HG03103 (cell line): Measurements from ENCODE around the gene ZFAND2B.
A peak's percentile ranks its signal among the peaks of the same experiment; 100 is the strongest.
"Not testable (repeated sequence)": the region's sequence is repeated elsewhere in the genome, so short reads cannot be mapped to it uniquely, and the experiment has no call there.

Experiments
- ATAC-seq: cut with Tn5 transposase; IDR thresholded peaks from one replicate; pipeline ENCODE4 v1.9.1; 2021; ENCODE audit warnings: low read depth; ENCODE audit not compliant: unreplicated experiment

Gene ZFAND2B

DNA sequence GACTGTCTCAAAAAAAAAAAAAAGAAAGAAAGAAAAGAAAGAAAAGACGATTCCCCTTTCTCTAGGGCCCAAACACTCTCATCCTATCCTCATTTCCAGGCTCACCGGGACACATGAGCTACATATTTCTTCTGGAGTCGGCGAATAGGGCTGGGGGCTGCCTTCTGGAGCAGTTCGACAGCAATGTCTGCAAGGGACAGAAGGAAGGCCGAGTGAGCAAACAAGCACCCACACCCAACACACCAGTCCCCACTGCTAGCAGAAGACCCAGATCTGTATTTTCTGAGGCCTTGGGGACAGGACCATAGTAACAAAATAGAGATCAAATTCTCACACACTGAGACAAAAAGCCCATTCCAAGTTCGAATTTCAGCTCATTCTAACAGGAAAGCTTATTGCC, 31.1 kb upstream of the ZFAND2B start:
- no peak for ATAC-seq

DNA sequence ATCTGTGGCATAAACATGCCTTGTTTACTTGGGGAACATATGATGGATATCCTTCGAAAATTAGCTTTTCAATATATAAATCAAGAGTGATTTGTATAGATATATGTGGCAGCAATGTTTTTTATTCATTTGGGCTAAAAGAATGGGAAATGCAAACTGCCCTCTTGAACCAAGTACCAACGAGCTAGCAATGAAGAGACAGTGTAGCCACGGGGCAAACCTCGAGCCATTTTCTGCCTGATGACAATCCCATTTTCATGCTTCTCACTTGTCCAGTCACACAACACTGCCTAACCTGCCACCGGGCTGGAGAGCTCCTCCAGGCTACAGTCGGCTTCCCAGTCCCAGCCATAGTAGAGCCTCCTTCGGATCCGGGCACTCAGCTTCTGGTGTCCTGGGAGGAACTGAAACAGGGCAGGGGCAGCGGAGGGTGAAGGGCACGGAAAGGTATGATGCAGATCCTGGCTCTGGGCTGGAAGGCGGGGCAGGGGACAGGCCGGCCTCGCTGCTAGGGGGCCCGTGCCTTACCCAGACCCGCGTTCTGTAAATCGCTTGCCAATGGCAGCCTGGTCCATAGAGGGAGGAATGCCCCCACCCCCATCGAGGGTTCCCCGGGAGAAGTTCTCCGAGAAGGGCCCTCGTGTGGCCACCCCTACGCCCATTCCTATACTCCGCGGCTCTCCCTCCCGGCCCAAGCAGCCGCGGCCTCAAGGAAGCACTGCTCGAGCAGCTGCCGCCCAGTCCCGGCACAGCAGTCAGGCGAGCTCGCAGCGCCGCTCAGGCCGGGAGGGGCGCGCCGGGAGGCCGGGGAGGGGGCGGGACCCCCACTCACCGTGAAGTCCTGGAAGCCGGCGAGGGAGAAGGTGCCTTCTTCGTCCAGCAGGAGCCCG, 30.4 kb upstream of the ZFAND2B start:
- ATAC-seq = peak; percentile 16

DNA sequence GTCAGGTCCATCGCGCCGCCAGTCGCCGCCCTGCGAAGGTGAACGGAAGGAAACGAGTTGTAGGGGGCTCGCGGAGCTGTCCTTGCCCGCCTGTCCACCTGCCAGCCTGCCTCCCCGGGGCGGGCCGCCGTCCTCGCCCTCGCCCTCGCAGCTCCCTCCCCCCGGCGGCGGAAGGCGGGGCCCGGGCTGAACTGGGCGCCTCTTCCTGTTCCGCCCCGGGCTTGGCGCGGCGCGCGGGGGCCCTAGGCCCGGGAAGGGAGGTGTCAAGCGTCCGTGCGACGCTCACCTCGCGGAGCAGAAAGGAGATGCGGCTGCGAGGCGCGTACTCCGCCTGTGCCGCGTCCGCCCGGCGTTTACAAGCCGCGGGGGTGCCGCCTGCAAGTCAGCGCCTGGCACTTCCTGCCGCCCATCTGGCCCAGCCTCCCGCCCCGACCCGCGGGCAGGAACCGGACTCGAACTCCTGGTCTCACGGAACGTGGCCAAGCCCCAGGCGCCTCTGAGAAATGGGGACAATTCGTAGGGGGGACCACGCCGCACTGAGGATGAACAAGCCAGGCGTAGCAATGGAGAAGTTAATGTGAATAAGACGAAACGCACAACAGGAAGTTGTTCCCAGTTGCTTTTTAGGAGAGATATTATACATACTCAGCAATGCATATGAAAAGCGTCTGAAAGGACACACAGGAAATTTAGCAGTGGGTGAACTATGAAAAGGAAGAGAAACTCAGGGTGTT, 29.6 kb upstream of the ZFAND2B start, which contains the start of gene CNPPD1:
Gene CNPPD1, minus strand, starts transcription at position 108 of the 734 bp plus-strand sequence. Its CDS starts 97 bp downstream, at position 11.
- ATAC-seq = peak; percentile 67

DNA sequence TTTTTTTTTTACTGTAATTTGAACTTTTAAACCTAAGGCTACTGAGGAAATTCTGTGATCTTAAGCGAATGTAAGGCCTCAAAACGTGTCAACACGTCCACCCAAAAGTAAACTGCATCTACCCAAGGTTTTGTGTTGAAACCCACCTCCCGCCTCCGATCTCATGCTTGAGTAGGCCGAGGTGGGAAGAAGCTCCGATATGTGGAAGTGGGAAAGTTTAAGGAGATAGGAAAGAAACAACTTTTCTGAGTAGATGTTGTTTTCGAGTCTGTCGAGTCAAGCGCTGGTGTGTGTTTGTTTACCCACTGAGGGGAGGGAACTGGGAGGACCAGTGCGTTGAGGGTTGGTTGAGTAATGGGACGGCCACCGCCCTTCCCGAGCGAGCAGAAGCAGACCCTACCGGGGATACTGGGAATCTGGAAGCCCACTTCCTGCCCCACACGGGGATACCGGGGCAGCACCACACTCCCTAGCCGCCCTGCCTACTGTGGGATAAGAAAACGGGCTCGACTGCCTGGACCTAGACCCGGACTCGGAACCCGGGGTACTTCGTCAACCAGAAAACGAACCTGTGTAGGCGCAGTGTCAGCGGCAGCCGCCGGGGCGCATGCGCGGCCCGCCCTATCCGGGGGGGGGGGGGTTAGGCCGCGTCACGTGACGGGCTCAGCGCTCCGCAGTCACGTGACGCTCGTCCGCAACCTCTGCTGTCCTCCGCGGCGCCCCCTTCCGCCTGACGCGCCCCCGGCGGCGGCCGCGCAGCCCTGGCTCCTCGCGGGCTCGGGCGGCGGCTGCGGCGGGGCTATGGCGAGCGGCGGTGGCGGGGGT, 28.8 kb upstream of the ZFAND2B start, which contains the start of gene RETREG2:
Gene RETREG2, plus strand, starts transcription at position 724 of the 825 bp plus-strand sequence. Its CDS starts 78 bp downstream, at position 802.
- peak; percentile 33 for ATAC-seq

DNA sequence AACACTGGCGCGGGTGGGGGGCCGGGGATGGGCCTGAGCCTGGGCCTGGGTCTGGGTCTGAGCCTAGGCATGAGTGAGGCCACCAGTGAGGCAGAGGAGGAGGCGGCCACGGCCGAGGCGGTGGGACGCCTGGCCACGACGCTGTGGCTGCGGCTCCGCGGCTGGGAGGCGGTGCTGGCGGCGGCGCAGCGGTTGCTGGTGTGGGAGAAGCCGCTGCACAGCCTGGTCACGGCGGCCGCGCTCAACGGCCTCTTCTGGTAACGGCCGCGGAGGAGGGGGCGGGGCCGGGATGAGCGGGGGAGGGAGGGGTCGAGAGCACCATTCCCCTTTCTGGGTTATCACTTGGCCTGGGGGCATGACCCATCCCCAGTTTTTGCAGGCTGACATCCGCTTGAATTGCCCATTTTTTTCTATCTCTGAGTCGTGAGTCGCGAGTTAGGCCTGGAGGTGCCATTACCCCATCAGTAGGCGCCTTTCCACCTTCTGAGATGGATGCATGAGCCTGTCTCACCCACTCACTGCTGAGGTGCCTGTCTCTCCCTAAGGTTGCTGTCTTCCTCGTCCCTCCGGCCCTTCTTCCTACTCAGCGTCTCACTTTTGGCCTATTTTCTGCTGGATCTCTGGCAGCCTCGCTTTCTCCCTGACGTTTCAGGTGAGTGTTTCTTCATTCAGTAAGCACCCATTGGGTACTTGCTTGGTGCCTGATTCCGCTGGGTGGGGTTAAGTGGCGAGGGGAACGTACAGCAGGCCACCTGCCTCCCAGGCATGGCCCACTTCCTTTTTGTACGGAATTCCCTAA, 28.0 kb upstream of the ZFAND2B start:
- ATAC-seq = peak; percentile 19

DNA sequence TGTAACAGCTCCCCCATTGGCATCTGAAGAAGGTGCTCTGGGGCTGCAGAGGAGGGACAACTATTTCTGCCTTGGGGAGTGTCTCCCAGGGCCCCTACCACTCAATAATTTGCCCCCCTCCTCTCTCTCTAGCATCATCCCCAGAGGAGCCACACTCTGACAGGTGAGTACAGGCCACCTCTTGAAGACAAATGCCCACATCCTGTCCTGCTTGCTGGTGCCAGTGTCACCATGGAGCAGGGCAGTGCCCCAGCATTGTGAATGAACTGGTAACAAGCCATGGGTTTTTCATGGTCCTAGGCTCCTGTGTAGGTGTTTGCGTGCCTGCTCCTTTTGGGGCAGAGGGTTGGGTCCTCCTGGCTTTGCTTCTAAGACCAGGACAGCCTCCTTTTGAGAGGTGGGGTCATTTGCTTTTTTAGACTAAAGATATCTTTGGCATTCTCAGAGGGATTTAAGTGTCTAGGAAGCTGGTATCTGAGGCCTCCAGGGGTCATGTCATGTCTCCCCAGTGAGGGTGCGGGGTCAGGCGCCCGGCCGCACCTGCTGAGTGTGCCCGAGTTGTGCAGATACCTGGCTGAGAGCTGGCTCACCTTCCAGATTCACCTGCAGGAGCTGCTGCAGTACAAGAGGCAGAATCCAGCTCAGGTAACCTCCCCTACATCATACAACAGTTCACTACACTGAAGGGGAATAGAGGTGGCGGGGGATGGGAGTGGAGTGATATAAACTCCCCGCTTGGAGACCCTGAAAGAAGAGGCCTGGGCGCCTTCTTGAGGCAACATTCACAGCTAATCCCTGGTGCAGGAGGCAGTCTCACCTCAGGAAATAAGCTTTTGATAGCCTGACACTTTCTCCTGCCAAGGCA, 26.7 kb upstream of the ZFAND2B start:
- ATAC-seq = no peak

DNA sequence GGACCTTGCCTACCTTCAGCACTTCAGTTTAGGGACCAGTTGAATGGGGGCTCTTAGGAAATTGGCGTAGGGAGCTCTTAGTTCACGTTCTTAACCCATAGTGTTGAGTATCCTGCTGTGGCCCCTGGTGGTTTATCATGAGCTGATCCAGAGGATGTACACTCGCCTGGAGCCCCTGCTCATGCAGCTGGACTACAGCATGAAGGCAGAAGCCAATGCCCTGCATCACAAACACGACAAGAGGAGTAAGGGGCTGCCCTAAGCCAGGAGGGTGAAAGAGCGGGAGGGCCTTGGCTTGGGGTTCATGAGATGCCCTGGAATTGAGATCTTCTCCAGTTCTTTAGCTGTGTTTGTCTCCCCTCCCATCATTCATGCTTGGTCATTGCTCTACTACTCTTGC, 25.6 kb upstream of the ZFAND2B start:
- ATAC-seq = no peak

DNA sequence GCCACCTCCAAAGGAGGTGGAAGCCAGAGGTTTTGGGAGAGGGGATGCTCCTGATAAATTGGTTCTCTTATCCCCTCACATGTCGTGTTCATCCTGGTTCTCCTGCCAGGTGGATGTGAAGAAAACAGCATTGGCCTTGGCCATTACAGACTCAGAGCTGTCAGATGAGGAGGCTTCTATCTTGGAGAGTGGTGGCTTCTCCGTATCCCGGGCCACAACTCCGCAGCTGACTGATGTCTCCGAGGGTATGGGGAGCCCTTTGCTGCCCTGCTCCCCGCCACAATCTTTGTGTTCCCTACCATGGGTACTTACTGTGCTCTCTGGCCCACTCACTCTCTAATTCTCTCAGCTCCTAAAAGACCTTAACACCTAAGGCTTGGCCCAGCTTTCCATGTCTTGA, 25.1 kb upstream of the ZFAND2B start:
- ATAC-seq = no peak

DNA sequence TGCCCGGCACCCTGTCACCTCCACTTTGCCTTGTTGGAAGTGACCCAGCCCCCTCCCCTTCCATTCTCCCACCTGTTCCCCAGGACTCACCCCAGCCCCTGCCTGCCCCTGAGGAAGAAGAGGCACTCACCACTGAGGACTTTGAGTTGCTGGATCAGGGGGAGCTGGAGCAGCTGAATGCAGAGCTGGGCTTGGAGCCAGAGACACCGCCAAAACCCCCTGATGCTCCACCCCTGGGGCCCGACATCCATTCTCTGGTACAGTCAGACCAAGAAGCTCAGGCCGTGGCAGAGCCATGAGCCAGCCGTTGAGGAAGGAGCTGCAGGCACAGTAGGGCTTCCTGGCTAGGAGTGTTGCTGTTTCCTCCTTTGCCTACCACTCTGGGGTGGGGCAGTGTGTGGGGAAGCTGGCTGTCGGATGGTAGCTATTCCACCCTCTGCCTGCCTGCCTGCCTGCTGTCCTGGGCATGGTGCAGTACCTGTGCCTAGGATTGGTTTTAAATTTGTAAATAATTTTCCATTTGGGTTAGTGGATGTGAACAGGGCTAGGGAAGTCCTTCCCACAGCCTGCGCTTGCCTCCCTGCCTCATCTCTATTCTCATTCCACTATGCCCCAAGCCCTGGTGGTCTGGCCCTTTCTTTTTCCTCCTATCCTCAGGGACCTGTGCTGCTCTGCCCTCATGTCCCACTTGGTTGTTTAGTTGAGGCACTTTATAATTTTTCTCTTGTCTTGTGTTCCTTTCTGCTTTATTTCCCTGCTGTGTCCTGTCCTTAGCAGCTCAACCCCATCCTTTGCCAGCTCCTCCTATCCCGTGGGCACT, 24.0 kb upstream of the ZFAND2B start:
- no peak for ATAC-seq

DNA sequence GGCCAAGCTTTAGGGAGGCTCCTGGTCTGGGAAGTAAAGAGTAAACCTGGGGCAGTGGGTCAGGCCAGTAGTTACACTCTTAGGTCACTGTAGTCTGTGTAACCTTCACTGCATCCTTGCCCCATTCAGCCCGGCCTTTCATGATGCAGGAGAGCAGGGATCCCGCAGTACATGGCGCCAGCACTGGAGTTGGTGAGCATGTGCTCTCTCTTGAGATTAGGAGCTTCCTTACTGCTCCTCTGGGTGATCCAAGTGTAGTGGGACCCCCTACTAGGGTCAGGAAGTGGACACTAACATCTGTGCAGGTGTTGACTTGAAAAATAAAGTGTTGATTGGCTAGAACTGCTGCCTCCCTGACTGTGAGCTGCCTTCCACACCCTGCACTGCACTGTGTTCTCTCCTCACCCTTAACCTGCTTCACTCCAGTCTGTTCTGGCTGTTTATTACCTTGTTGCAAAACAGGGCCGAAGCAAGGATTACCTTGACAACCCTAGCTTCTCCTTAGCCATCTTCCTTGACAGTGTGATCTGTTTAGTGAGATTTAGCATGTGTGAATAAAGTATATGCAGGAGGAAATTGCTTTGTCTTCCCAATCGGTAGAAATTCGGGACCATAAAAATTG, 23.3 kb upstream of the ZFAND2B start:
- no peak for ATAC-seq

DNA sequence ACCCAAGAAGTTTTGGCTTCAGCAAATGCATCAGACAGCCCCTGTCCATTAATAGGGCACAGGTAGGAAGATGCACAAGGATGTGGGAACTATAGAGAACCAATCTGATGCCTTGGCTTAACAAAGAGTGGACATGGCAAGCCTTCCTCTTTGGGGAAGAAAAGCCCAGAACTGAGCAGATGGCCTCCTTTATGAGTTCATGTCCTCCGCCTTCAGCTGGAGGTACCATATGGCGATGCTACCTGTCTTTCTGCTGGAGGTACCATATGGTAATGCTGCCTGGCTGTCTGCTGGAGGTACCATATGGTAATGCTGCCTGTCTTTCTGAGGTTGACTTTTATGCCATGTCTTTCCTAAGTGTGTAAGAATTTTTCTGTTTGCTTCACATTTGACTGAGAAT, 22.5 kb upstream of the ZFAND2B start:
- ATAC-seq = no peak

DNA sequence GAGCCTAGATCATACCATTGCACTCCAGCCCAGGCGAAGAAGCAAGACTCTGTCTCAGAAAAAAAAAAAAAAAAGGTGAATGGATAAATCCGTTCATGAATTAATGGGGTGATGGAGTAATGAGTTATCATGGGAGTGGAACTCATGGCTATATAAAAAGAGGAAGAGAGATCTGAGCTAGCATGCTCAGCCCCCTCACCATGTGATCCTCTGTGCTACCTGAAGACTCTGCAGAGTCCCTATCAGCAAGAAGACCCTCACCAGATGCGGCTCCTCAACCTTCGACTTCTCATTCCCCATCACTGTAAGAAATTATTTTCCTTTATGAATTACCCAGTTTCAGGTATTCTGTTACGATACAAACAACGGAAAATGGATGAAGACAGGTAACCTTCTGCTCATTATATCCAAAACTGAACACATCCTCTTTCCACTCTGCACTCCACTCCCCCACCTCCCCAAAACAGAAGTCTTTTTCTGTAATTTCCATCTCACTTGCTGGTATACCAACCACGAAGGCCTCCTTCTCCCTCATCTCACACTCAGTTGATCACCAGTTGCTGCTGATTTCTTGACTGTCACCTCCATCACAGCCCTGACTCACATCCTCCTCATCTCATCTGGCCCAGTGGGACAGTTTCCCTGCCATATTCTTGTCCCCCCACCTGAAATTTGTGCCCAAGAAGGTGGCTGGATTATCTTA, 19.7 kb upstream of the ZFAND2B start:
- no peak for ATAC-seq

DNA sequence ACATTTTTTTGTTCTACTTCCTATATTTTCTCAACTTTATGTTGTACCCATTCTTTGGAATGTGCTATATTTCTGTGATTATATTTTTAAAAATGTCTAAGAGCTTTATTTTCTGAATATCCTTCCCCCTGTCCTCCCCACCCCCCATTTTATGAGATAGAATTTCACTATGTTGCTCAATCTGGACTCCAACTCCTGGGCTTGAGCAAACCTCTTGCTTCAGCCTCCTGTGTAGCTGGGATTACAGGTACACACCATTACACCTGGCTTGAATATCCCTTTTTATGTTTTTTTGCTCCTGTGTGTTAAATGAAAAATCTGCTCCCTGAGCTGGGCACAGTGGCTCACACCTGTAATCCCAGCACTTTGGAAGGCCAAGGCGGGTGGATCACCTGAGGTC, 9.2 kb upstream of the ZFAND2B start:
- no peak for ATAC-seq

DNA sequence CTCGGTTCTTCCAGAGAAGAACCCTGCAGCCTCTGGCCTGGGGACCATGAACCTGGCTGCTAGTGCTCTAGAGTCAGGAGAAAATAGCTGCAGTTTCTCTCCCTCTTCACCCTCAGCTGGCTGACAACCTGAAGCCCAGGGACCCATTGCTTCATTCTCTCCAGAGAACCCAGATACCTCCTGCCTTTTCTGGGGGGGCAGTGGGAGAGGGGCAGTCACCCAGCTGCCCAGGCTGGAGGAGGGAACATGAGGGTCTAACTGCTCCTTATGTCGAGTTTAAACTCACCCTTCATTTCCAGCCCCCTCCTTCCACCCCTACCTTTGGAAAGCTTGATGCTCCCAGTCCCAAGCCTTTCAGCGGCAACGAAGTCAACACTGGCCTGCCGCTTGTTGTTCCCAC, 7.6 kb upstream of the ZFAND2B start:
- ATAC-seq = no peak

DNA sequence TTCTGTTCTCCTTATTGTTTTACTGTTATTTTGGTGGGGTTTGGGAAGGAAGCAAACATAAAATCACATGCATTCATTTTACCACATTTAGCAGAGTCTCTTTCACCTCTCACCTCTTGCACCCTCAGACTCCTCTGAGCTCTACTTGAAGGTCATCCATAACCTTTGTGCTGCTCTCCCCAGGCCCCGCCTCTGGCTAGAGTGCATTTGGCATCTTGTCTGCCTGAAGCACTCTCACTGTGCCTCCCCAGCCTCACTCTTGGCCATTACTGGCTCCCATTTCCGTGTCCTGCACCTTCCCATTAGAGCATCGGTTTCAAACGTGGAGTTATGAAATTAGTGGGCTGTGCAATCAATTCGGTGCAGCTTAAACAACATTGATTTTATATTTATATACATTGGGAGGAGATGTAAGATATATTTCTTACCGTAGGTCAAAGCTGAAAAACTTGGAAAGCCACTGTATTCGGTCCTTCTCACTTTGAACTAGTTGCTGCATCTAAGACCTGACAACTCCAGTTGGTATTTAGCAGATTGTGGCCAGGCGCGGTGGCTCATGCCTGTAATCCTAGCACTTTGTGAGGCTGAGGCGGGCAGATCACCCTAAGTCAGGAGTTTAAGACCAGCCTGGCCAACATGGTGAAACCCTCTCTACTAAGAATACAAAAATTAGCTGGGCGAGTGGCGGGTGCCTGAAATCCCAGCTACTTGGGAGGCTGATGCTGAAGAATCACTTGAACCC, 6.9 kb upstream of the ZFAND2B start:
- no peak for ATAC-seq

DNA sequence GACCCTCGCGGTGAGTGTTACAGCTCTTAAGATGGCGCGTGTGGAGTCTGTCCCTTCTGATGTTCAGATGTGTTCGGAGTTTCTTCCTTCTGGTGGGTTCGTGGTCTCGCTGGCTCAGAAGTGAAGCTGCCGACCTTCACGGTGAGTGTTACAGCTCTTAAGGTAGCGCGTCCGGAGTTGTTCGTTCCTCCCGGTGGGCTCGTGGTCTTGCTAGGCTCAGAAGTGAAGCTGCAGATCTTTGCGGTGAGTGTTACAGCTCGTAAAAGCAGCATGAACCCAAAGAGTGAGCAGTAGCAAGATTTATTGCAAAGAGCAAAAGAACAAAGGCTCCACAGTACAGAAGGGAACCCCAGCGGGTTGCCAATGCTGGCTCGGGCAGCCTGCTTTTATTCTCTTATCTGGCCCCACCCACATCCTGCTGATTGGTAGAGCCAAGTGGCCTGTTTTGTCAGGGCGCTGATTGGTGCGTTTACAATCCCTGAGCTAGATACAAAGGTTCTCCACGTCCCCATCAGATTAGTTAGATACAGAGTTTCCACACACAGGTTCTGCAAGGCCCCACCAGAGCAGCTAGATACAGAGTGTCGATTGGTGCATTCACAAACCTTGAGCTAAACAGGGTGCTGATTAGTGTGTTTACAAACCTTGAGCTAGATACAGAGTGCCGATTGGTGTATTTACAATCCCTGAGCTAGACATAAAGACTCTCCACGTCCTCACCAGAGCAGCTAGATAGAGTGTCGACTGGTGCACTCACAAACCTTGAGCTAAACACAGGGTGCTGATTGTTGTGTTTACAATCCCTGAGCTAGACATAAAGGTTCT, 5.9 kb upstream of the ZFAND2B start:
- ATAC-seq = not testable (repeated sequence)
